Pancreas (tissue), 10 donors: ENCODE results near the gene TXNL1. TPM values are rescaled to one million over a fixed set of nuclear protein-coding genes. Genes with fewer than 3 reads are reported as not detected.
"Not testable (repeated sequence)": the region's sequence is repeated elsewhere in the genome, so short reads cannot be mapped to it uniquely, and the experiment has no call there.

Source experiments
- ATAC-seq, 4 donors: fragments of 200-7000 bp; cut with Tn5 transposase; one replicate each; pipeline versions ENCODE4 v1.8.0 to v1.9.1; 2020; ENCODE audit warnings: mild to moderate bottlenecking in 4 of 4, moderate library complexity in 4 of 4
- DNase-seq, 6 donors: peaks; one replicate each; pipeline ENCODE4 v3.0.0-alpha.2; 2020
- FAIRE-seq: peaks from 2 replicates; lab custom pipeline; 2012; peaks lifted over from hg19 to GRCh38; lab: Jason Lieb, UNC
- H3K27ac ChIP-seq, 4 donors: fragments of 200-600 bp; sonication (generic); 1 replicate in 3 of 4; 2 replicates in 1 of 4; pipeline versions ENCODE4 v1.5.0 to v1.8.0; 2020
- H3K27me3 ChIP-seq, 4 donors: fragments of 200-600 bp; one replicate each; pipeline ENCODE4 v1.8.0; 2021
- H3K36me3 ChIP-seq, 3 donors: fragments of 200-600 bp; sonication (generic) in 1 of 3; one replicate each; pipeline versions ENCODE4 v1.5.0 to v1.8.0; 2020 to 2021
- H3K4me1 ChIP-seq, 3 donors: fragments of 200-600 bp; one replicate each; pipeline ENCODE4 v1.8.0; 2021
- H3K4me3 ChIP-seq, 4 donors: fragments of 200-600 bp; sonication (generic) in 2 of 4; one replicate each; pipeline versions ENCODE4 v1.5.0 to v1.8.0; 2020 to 2021
- H3K9me3 ChIP-seq, 4 donors: fragments of 200-600 bp; one replicate each; pipeline ENCODE4 v1.8.0; 2021
- CTCF ChIP-seq, 4 donors: fragments of 200-600 bp; sonication (generic) in 3 of 4; IDR thresholded peaks; one replicate each; pipeline versions ENCODE4 v1.5.0 to v1.8.0; 2021; ENCODE audit warnings: antibody characterized with exemption in 4 of 4
- WGBS, 2 donors: extraction: QIAGEN DNeasy Blood & Tissue Kit; methylation state at CpG; one replicate each; pipeline ENCODE4 v1.1.7; 2013; 5-methylcytosine and 5-hydroxymethylcytosine counted together
- intact Hi-C, 3 donors: fragments of 100-400 bp; cut with DNase I; formaldehyde crosslinking; loops; one replicate each; pipeline versions ENCODE4 v1.11.1 to v1.14.2; 2022
- polyA plus RNA-seq, 2 donors: library from polyadenylated mRNA; stranded (reverse); fragments of 200-250 nt; gene quantifications; one replicate each; pipeline ENCODE4 v1.2.3, GENCODE V29; 2013
- total RNA-seq, 6 donors: library from RNA; stranded (reverse); fragmentation: NEBNext Ultra II Directional in 4 of 6; extraction: Animal tissue kit (Norgen Biotek cat#: 25700) in 4 of 6; gene quantifications; one replicate each; pipeline versions ENCODE4 v1.2.1 to v1.2.4, GENCODE V29; 2021 to 2023
- donor health status: healthy with polysubstance abuse.
- donor health status: DM: no; HTN: no; CAD: no; lungs with moderate emphysema.
- donor health status: DM: no; HTN: no; CAD: no.
- donor health status: control.
- donor health status: control.
- donor health status: Bipolar disorder and iron deficiency.
- donor health status: DM: yes; HTN: yes; CAD: no.
- donor health status: DM: no; HTN: no; CAD: no.
- donor health status: DM: no; HTN: no; CAD: no.
- donor health status: DM: yes; HTN: yes; CAD: no.

Gene TXNL1
- total and polyA plus RNA-seq, 8 donors = 33.0 to 46.5 (median 36.3) TPM

GRCh38 chr18:56576826-56577573 lies 61.4 kb downstream of the TXNL1 start:
- no peak for DNase-seq
- peak; percentile 53 for FAIRE-seq
- H3K9me3 ChIP-seq = no peaks in the 10 kb centered on the region
- peaks cover 8 to 12% (median 10%) of the 10 kb centered on the region in 3 donors for H3K4me1 ChIP-seq
- intact Hi-C loops = loop anchor here in 2 of 3 donors (10.0 kb wide), 3 partner anchors 1152 to 1342 kb away; no protein-coding TSS in a partner anchor
- H3K27me3 ChIP-seq = no peaks in the 10 kb centered on the region
- no peak for ATAC-seq
- WGBS, 2 donors = 36 to 42% methylated on average over 14 of the region's 14 CpGs
- no peak overlapping the region for H3K27ac ChIP-seq
- H3K36me3 ChIP-seq = no peaks in the 10 kb centered on the region
- TF ChIP-seq CTCF (IDR thresholded peaks at IDR 0.05) = no peak
- no peak overlapping the region for H3K4me3 ChIP-seq

DNA sequence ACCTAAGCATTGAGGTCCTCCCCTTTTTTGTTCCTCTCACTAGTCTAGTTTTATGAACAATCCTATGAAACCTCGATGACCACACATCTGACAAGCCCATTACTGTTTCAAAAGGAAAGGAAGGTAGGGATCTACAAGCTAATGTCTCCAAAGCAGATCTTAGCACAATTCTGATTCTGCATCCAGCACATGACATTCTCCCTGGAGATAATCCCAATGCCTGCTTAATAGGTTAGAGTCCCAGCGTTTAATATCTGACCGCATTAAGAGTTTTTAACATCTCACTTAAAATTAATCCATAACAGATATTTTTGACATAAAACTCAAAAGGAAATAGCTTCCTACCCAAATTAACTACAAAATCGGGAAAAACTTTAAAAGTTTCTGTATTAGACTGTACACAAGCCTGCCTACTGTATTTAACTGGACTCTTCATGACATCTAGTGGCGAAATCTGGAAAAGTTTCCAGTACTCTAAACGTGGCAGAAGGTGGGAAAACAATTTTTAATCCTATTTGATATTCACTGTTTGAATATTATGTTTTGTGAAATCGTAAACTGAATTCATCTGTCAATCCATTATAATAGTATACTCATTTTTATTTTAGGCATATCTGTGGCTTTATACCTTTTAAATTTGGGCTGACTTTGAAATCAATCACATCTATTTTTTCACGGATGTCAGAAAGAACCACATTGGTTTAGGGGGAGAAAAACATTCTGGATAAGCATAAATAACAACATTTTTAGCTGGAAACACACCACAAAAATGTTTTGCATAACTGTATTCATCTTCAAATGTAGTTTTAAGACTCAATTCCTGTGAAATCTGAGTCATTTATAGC lies 62.4 kb downstream of the TXNL1 start:
- H3K4me1 ChIP-seq = peaks cover 11 to 16% (median 15%) of the 10 kb centered on the region in 3 donors
- H3K36me3 ChIP-seq = no peaks in the 10 kb centered on the region
- peak; percentile 81 to 93 (median 90) for ATAC-seq
- no peak overlapping the region for H3K27ac ChIP-seq
- H3K4me3 ChIP-seq = no peak overlapping the region
- no peaks in the 10 kb centered on the region for H3K27me3 ChIP-seq
- DNase-seq = no peak
- TF ChIP-seq CTCF (IDR thresholded peaks at IDR 0.05) = peak in 3 of 4 donors; percentile 32 to 57 (median 52)
- peak; percentile 95 for FAIRE-seq
- intact Hi-C loops = loop anchor here in 2 of 3 donors (10.0 kb wide), 3 partner anchors 1151 to 1341 kb away; no protein-coding TSS in a partner anchor
- WGBS, 2 donors = 27 to 29% methylated on average over 8 of the region's 8 CpGs
- no peaks in the 10 kb centered on the region for H3K9me3 ChIP-seq

GRCh38 chr18:56574861-56575260 lies 63.5 kb downstream of the TXNL1 start:
- peak overlapping the region in 1 of 4 donors; percentile 15 for H3K27ac ChIP-seq
- no peak for TF ChIP-seq CTCF (IDR thresholded peaks at IDR 0.05)
- ATAC-seq = peak; percentile 79 to 88 (median 84)
- no peak overlapping the region for H3K4me3 ChIP-seq
- FAIRE-seq = no peak
- WGBS, 2 donors = 16 to 18% methylated on average over 3 of the region's 3 CpGs
- intact Hi-C loops = loop anchor here in 2 of 3 donors (10.0 kb wide), 3 partner anchors 1150 to 1340 kb away; no protein-coding TSS in a partner anchor
- no peaks in the 10 kb centered on the region for H3K27me3 ChIP-seq
- H3K4me1 ChIP-seq = peaks cover 16 to 17% (median 17%) of the 10 kb centered on the region in 3 donors
- DNase-seq = peak in 2 of 6 donors; percentile 41 to 46
- no peaks in the 10 kb centered on the region for H3K9me3 ChIP-seq
- H3K36me3 ChIP-seq = no peaks in the 10 kb centered on the region

DNA sequence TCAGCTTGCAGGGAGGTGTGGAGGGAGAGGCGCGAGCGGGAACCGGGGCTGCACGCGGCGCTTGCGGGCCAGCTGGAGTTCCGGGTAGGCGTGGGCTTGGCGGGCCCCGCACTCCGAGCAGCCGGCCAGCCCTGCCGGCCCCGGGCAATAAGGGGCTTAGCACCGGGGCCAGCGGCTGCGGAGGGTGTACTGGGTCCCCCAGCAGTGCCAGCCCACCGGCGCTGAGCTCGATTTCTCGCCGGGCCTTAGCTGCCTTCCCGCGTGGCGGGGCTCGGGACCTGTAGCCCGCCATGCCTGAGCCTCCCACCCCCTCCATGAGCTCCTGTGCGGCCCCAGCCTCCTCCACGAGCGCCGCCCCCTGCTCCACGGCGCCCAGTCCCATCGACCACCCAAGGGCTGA lies 66.1 kb downstream of the TXNL1 start:
- intact Hi-C loops = loop anchor here in 2 of 3 donors (10.0 kb wide), 3 partner anchors 1147 to 1337 kb away; no protein-coding TSS in a partner anchor
- FAIRE-seq, ATAC-seq, H3K9me3 ChIP-seq, H3K4me3 ChIP-seq, H3K36me3 ChIP-seq, H3K27ac ChIP-seq, H3K27me3 ChIP-seq: not testable (repeated sequence)
- peak in 1 of 6 donors; percentile 54 for DNase-seq
- peaks cover 16 to 21% (median 17%) of the 10 kb centered on the region in 3 donors for H3K4me1 ChIP-seq
- 88 to 98% methylated on average over 35 to 36 of the region's 36 CpGs for WGBS, 2 donors

GRCh38 chr18:56570978-56571377 lies 67.4 kb downstream of the TXNL1 start:
- TF ChIP-seq CTCF (IDR thresholded peaks at IDR 0.05) = no peak
- Histone ChIP-seq H3K27me3 (no peaks in the 10 kb centered on the region), H3K4me3 (no peak overlapping the region), H3K4me1 (peaks cover 15 to 21% (median 16%) of the 10 kb centered on the region in 3 donors), H3K9me3 (no peaks in the 10 kb centered on the region), H3K27ac (no peak overlapping the region), H3K36me3 (no peaks in the 10 kb centered on the region)
- intact Hi-C loops = loop anchor here in 2 of 3 donors (10.0 kb wide), 3 partner anchors 1146 to 1336 kb away; no protein-coding TSS in a partner anchor
- FAIRE-seq (no peak), ATAC-seq (peak in 3 of 4 donors; percentile 39 to 58 (median 49)), DNase-seq (no peak)
- 37 to 38% methylated on average over 3 of the region's 3 CpGs for WGBS, 2 donors
